Choroid plexus epithelial cell (primary cell): ENCODE data around the gene MGAT3.

Source experiments
- DNase-seq: peaks from one replicate; pipeline ENCODE4 v3.0.0-alpha.2; 2010; ENCODE audit warnings: low read depth
- H3K4me3 ChIP-seq: 2 replicates; pipeline ENCODE4 v1.5.1; 2011; ENCODE audit warnings: low read depth, mild to moderate bottlenecking, control low read depth, low read length, moderate library complexity
- TF ChIP-seq, protein P1 (sequence below): conservative IDR thresholded peaks from 2 replicates; pipeline ENCODE4 v1.5.1; 2011; ENCODE audit warnings: low read depth, mild to moderate bottlenecking, control low read depth, inconsistent platforms, low read length, moderate library complexity

The MGAT3 gene

DNA sequence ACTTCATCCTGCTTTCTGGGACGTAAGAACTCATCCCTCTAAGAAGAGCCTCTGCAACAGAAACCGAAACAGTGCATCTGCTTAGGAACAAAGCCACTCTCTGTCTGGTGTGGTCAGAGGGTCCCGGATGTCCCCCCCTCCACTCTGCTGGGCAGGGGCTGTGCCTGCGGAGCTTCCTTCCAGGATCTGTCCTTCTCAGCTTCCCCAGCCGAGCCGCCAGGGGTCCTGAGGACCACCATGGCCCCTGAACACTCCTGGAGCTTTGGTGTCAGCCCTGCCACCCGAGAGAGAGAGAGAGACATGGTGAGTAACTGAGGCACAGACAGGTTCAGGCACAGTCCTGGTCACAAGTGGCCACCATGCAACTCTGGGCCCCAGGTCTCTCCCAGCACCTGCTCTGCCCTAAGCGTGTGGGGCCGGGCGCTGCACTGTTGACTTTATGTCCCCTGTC, 24.4 kb upstream of the MGAT3 start:
- TF ChIP-seq, protein P1, sequence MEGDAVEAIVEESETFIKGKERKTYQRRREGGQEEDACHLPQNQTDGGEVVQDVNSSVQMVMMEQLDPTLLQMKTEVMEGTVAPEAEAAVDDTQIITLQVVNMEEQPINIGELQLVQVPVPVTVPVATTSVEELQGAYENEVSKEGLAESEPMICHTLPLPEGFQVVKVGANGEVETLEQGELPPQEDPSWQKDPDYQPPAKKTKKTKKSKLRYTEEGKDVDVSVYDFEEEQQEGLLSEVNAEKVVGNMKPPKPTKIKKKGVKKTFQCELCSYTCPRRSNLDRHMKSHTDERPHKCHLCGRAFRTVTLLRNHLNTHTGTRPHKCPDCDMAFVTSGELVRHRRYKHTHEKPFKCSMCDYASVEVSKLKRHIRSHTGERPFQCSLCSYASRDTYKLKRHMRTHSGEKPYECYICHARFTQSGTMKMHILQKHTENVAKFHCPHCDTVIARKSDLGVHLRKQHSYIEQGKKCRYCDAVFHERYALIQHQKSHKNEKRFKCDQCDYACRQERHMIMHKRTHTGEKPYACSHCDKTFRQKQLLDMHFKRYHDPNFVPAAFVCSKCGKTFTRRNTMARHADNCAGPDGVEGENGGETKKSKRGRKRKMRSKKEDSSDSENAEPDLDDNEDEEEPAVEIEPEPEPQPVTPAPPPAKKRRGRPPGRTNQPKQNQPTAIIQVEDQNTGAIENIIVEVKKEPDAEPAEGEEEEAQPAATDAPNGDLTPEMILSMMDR: no peak
- H3K4me3 ChIP-seq: no peak overlapping the region
- no peak for DNase-seq

DNA sequence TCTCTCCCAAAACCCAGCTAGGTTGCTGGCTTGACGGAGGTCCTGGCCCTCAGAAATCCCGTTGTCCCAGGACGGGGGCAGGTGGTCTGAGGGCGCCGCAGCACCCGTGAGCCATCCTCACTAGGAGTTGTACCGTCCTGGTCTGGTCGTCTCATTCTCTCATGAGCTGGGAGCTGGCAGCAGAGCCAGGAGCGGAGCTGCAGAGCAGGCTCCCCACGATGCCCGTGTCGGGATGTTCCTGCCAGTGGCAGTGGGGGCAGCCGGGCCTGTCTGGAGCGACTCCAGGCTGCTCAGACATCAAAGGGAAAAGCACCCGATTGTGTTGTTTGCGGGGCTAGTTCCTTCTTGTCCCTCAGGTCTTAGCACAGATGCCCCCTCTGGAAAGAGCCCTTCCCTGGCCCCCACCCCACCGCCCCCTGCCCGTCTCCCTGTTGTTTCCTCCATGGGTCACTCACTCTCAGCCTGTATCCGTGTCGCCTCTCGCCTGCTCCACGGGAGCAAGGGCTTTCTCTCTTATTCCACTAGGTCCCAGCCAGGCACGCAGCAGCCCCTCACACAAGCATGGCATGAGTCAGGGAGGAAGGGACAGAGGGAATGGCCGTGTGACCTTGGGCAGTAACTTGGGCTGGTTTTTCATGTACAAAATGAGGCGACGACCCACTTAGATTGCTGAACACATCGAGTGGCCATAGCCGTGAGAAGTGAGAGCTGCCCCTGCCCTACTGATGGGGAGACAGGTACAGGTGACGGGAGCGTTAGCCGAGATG, 23.2 kb upstream of the MGAT3 start:
- H3K4me3 ChIP-seq: no peak overlapping the region
- no peak for DNase-seq
- TF ChIP-seq, protein P1: no peak

DNA sequence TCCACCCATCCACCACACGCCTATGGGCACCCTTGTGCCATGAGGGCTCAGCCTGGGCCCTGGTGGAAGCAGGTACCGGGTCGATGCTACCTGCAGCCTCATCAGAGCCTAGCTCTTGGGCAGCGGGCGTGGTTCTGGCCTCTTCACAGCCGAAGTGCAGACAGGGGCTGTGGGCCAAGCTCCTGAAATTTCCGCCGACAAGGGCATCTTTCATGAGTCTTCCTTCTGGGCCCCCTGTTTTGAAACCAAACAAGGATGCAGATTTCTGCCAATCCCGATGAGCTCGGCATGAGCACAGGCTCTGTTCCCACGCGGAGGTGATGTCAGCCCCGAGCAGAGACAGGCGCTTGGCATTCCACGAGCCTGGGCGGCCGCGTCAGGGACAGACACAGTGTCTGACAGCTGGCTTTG, 22.6 kb upstream of the MGAT3 start:
- TF ChIP-seq, protein P1: no peak
- no peak overlapping the region for H3K4me3 ChIP-seq
- no peak for DNase-seq

DNA sequence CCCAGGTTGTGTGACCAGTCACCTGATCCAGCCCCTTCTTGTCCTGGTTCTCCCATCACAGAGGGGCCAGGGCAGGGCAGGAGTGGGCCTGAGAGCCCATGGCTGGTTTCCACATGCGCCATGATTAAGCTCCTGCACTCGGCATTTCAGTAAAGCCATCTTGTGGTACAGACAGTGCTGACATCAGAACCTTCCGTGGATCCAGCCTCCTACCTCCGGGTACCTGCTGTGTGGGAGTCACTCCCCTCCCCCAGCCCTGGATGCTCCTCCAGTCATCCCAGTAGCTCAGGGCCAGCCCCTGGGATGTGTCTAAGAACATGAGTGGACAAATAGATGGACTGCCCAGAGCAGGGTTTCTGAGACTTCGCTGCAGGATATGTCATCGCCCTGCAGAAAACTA, 22.1 kb upstream of the MGAT3 start:
- DNase-seq: no peak
- H3K4me3 ChIP-seq: no peak overlapping the region
- TF ChIP-seq, protein P1: no peak

DNA sequence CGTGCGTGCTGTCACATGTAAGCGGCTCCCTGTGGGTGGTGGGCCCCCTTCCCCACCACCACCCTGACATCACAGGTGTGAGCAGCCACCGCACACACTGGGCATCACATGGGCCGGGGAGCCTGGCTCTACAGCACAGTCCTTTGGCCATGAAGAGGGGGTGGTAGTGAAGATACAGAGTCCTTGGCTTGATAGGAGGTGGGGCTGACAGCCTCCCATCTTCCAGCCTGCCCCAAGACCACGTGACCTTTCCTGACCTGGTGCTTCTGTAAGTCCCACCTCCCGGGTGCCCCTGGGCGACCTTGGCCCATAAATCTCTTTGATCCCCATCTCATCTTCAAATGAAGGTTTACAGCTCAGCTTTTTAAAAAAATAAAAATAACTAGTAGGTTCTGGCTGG, 21.2 kb upstream of the MGAT3 start:
- TF ChIP-seq, protein P1: no peak
- H3K4me3 ChIP-seq: no peak overlapping the region
- DNase-seq: no peak

DNA sequence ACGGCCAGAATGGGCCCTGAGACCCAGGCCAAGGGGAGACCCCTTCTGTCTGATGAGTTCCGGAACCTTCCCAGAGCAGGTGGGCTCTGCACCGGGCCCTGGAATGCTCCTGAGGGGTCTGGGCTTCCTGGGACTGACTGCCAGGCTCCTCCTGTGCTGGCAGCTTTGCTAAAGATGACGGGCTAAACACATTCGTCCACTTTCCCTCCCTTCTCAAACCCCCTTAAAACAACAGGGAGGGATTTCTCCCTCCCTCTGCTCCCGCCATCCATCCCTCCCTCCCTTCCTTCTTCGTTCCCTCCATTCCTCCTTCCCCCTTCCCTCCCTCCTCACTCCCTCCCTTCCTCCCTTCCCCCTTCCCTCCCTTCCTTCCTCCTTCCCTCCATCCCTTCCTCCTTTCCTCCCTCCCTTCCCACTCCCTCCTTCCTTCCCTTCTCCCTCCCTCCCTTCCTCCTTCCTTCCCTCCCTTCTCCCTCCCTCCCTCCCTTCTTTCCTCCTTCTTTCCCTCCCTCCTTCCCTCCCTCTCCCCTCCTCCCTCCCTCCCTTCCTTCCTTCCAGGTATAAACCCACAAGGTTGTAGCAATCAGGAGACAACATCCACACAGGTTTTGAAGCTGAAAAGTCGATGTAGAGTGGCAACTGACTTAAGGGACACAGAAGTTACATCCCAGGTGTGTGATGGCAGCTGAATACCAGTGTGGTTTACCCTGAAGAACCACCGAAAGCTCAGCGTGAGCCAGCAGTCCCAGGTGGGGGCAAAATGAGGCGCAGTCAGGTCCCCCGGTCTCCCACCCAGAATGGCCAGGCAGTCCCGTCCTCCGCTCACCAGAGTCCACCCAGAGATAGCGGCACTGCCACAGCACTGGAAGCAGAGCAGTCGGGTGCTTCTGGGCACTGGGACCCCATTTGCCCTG, 18.8 kb upstream of the MGAT3 start:
- no peak overlapping the region for H3K4me3 ChIP-seq
- TF ChIP-seq, protein P1: no peak
- no peak for DNase-seq
